HL-60 (cell line): ENCODE data around the gene GPR39.

Source experiments
- POLR2AphosphoS5 ChIP-seq: IDR thresholded peaks from 2 replicates; pipeline ENCODE4 v1.6.1; 2012; ENCODE audit warnings: low read depth
- REST ChIP-seq: IDR thresholded peaks from 2 replicates; pipeline ENCODE4 v1.6.1; 2012; ENCODE audit warnings: low read depth; ENCODE audit not compliant: insufficient replicate concordance
- TF ChIP-seq, protein P1 (sequence below): IDR thresholded peaks from one replicate; pipeline ENCODE4 v1.5.1; 2011; ENCODE audit warnings: low read length, control low read depth, inconsistent platforms; ENCODE audit not compliant: insufficient read depth

- TF ChIP-seq, protein P1, sequence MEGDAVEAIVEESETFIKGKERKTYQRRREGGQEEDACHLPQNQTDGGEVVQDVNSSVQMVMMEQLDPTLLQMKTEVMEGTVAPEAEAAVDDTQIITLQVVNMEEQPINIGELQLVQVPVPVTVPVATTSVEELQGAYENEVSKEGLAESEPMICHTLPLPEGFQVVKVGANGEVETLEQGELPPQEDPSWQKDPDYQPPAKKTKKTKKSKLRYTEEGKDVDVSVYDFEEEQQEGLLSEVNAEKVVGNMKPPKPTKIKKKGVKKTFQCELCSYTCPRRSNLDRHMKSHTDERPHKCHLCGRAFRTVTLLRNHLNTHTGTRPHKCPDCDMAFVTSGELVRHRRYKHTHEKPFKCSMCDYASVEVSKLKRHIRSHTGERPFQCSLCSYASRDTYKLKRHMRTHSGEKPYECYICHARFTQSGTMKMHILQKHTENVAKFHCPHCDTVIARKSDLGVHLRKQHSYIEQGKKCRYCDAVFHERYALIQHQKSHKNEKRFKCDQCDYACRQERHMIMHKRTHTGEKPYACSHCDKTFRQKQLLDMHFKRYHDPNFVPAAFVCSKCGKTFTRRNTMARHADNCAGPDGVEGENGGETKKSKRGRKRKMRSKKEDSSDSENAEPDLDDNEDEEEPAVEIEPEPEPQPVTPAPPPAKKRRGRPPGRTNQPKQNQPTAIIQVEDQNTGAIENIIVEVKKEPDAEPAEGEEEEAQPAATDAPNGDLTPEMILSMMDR: no peak
- TF ChIP-seq POLR2AphosphoS5: no peak
- TF ChIP-seq REST: no peak
These were observed 198.9 kb downstream of the GPR39 start for GRCh38 chr2:132615329-132616085.
